CD4-positive, alpha-beta T cell treated with Interleukin-12 subunit alpha and Interleukin-12 subunit beta, for 1 hour (primary cell): ENCODE results near the gene CLIP2.
"Not testable (repeated sequence)": the region's sequence is repeated elsewhere in the genome, so short reads cannot be mapped to it uniquely, and the experiment has no call there.

Experiments used
- DNase-seq: peaks from one replicate; pipeline ENCODE4 v3.0.0-alpha.2; 2020

CLIP2 gene

GRCh38 chr7:74338366-74339108 is 49.3 kb downstream of the CLIP2 start:
- DNase-seq = no peak

DNA sequence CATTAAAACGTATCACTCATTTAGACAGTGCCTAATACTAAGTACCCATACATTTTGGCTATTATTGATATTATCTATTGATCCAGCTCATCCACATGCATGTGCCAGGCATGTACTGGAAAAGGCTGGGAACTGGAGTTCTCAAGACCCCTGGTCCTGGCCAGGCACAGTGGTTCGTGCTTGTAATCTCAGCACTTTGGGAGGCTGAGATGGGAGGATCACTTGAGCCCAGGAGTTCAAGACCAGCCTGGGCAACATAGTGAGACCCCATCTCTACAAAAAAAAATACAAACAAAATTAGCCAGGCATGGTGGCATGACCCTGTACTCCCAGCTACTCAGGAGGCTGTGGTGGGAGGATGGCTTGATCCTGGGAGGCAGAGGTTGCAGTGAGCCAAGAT is 50.4 kb downstream of the CLIP2 start:
- DNase-seq = not testable (repeated sequence)

DNA sequence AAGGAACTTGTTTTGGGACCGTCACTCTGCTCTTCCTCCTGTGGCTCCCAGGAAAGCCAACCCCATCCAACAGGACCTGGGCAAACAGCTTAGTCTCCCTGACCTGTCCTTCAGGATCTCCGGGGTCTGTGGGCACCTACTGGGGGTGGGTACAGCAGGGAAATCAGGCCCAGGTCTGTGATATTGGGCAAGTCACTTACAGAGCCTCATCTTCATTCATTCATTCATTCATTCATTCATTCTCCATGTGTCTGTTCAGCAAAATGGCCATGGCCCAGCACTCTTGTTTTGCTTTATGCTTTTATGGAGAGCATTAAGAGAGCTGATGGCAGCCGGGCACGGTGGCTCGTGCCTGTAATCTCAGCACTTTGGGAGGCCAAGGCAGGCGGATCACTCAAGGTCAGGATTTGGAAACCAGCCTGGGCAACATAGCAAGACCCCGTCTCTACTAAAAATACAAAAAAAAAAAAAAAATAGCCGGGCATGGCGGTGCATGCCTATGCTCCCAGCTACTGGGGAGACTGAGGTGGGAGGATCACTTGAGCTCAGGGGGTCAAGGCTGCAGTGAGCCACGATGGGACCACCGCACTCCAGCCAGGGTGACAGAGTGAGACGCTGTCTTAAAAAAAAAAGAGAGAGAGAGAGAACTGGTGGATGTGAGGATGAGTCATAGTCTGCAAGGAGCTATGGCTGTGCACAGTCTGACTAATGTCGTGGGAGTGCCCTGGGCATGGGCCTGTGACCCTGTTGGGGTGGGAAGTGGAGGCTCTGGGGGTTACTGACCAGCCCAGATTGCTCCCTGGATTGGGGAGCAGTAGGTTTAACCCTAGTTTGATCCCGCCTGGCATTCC is 54.3 kb downstream of the CLIP2 start:
- no peak for DNase-seq

DNA sequence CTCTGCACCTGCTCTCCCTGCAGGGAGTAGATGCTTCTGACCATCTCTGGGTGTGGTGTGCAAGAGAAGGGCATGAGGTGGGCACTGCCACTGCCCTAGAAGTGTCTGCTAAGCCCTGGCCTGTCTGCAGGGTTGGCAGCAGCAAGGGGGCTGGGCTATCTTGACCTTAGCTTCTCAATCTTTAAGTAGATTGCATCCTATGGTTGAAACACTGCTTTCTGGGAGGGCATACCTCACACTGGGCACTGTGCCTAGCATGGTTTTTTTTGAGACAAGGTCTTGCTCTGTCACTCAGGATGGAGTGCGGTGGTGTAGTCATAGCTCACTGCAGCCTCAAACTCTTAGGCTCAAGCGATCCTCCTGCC is 54.9 kb downstream of the CLIP2 start:
- no peak for DNase-seq

DNA sequence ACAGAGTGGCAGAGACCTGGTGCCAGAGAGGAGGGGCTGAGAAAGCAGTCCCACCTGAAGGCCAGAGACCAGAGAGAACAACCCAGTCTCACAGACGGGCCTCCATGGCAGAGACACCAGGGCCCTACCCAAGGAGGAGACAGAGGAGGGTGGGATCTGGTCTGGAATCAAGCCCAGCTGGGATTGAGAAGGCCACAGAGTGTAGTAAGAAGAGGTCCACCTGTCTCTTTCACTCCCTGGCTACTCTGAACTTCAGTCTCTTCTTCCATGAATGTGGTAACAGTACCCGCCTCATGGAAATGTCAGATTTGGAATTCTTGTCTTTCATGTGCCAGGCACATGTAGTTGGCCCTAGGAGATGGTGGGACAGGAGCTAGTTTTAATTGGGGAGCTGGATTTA is 55.6 kb downstream of the CLIP2 start:
- DNase-seq = no peak

DNA sequence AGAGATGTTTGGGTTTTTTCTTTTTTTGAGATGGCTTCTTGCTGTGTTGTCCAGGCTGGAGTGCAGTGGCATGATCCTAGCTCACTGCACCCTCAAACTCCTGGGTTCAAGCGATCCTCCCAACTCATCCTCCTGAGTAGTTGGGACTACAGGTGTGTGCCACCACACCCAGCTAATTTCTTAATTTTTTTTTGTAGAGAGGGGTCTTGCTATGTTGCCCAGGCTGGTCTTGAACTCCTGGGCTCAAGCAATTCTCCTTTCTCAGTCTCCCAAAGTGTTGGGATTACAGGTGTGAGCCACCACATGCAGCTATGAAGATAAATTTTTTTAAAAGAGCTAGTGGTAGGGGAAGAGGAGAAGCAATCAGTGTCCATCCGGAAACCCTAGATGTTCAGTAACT is 56.8 kb downstream of the CLIP2 start:
- DNase-seq = no peak

GRCh38 chr7:74349621-74350020 is 60.4 kb downstream of the CLIP2 start:
- DNase-seq = no peak

GRCh38 chr7:74350751-74351150 is 61.5 kb downstream of the CLIP2 start:
- no peak for DNase-seq

GRCh38 chr7:74351836-74352235 is 62.6 kb downstream of the CLIP2 start:
- no peak for DNase-seq

DNA sequence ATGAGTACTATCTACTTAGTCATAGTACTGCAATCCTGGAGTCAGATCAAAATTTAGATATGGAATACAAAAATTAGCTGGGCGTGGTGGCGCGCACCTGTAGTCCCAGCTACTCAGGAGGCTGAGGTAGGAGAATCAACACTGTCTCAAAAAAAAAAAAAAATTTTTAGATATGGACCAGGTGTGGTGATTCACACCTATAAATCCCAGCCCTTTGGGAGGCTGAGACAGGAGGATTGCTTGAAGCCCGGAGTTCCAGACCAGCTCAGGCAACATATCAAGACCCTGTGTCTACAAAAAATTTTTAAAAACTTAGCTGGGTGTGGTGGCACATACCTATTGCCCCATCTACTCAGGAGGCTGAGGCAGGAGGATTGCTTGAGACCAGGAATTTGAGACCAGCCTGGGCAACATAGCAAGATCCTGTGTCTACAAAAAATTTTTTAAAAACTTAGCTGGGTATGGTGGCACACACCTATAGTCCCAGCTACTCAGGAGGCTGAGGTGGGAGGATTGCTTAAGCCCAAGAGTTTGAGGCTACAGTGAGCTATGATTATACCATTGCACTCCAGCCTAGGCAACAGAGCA is 63.4 kb downstream of the CLIP2 start:
- DNase-seq = not testable (repeated sequence)

- DNase-seq = no peak
Observed at GRCh38 chr7:74354009-74354408, 64.8 kb downstream of the CLIP2 start.

DNA sequence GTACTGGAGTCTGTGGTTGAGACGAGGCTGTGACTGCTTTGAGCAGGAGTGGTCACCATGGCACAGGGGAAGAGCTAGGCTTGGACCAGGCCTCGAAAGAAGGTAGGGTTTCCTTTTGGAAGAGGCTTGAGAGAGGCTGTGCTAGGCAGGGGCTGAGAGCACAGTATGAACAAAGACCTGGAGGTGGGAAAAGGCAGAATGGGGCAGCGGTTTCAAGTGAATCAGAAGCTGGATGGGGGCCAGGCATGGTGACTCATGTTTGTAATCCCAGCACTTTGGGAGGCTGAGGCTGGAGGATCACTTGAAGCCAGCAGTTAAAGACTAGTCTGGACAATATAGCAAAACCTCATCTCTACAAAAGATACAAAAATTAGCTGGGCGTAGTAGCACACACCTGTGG is 65.9 kb downstream of the CLIP2 start:
- DNase-seq = no peak

- no peak for DNase-seq
Observed at GRCh38 chr7:74356589-74357315, 67.5 kb downstream of the CLIP2 start.

DNA sequence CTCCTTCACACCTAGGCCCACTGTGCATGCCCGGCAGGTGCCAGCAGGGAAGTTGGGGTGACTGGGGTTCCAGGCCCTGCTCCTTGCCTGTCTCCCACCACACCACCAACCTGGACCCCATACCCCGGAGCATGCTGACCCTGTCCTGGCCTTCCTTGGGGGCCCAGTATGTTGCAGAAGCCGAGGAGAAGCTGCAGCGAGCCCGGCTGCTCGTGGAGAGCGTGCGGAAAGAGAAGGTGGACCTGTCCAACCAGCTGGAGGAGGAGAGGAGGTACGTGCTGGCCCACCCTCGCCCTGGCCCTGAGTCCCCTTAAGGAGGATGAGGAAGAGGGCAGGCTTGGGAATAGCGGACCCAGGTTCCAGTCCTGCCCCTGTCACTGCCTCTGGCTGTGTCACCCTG is 70.8 kb downstream of the CLIP2 start:
- no peak for DNase-seq

- DNase-seq = no peak
Observed at GRCh38 chr7:74362266-74362665, 73.1 kb downstream of the CLIP2 start.

- DNase-seq = no peak
Observed at GRCh38 chr7:74364061-74364460, 74.9 kb downstream of the CLIP2 start.

DNA sequence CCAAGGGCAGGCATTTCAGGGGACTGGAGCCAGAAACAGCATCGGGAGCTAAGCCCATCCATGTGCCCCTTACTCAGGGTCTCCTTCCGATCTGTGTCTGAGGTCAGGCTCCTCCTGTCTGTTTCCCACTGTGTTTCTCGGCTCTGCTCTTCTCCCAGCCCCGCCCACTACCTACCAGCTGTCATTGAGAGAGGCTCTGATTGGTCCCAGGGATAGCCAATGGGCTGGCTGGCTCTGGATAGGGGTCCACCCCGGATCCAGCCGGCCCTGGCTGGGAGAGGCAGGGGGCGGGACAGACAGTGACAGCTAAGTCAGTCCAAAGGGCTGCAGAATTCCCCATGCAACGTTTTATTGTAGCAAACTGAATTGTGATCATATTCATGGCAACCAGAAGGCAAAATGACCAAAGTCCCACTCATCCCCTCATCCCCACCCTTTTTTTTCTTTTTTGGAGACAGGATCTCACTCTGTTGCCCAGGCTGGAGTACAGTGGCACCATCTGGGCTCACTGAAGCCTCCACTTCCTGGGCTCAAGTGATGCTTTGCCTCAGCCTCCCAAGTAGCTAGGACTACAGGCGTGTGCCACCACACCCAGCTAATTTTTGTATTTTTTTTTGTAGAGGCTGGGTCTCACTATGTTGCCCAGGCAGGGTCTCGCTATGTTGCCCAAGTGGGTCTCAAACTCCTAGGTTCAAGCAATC is 76.3 kb downstream of the CLIP2 start:
- DNase-seq = no peak

DNA sequence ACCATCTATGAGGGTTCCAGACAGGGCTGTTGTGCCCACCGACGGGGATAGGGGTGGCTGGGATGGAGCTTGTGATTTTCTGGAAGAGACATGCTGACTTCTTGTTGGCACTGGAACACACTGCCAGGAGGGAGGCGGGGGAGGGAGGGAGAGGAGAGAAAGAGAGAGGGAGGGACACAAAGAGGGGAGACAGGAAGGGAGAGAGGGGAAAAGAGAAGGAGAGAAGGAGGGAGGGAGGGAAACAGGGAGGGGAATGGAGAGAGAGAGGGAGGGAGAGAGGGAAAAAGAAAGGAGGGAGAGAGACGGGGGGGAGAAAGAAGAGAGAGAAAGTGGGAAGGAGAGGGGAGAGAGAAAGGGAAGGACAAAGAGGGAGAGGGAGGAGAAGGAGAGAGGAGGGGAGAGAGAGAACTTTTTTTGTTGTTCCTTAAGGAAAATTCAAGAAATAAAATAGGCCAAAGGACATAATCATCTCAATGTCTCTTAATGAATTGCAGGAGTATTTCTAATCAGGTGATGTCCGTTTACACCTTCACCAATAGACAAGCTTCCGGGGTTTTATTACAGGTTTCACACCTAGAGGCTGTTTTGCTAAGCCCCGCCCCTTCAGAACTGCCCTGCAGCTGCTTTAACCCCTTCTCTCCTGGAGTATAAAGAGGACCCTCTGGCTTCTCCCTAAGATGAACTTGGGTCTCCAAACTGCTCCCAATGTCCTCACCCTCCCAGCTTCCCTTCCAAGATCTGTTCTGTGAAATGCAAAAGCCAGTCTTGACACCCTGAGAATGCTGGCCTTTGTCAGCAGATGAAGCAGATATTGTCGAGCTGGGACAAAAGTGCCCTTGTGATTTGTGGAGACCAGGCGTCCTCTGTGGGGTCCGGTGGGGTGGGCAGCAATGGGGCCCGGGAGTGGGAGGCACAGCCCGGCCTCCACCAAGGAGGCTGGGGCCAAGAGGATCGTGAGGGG is 82.5 kb downstream of the CLIP2 start:
- no peak for DNase-seq

DNA sequence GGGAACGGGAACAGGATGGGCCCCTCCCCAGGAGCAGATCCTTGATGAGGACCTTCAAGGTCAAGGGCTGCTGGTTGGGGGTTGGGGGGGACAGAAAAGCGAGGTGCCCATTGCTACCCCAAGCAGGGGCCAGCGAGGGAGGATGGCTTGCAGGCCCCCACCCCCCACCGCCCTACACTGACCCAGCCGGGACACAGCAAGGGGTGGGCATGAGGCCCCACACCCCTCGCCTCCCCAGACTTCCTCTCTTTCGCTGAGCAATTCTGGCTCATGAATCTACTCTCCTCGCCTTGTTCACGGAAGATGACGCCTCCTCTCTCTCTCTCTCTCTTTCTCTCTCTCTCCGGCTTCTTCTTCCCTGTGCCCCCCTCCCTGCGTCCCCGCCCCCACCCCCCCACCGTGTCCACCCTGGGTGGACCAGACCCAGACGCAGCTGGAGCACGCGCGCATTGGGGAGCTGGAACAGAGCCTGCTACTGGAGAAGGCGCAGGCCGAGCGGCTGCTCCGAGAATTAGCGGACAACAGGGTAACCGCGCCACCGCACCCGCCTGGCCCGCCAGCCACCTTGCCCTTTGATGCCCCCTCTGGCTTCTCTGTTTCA is 83.4 kb downstream of the CLIP2 start:
- no peak for DNase-seq

DNA sequence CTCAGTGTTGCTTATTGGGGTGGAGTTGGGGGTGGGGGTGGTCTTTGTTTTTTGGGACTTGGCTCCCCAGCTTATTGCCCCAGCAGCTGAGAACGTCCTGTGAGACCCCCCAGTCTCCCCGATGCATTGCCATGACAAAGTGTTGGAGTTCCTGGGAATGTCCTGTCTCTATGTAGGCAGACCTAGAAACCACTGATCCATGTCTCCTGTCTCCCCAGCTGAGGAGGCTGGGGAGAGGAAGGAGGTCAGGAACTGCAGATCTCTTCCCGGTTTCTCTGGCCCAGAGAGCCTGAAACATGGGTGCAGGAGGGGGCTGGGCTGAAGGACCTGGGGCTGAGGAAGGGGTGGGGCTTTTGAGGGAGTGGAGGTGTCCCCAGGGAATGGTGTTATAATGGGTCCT is 84.3 kb downstream of the CLIP2 start:
- no peak for DNase-seq

DNA sequence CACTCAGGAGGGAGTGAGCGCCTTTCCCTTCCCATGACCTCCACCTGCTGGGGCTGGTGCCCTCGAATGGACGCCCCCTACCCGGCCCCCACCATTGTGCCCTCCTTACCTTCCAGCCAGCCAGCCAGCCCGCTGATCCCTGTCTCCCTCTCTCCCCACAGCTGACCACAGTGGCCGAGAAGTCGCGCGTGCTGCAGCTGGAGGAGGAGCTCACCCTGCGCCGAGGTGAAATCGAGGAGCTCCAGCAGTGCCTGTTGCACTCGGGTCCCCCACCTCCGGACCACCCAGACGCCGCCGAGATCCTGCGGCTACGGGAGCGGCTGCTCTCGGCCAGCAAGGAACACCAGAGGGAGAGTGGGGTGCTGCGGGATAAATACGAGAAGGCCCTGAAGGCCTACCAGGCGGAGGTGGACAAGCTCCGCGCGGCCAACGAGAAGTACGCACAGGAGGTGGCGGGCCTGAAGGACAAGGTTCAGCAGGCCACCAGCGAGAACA is 86.6 kb downstream of the CLIP2 start:
- DNase-seq = no peak
